ENCODE results near the gene HSDL1.

The HSDL1 gene

GRCh38 chr16:84176192-84177053, 31.4 kb upstream of the HSDL1 start:
- no peak for DNase-seq (ENCODE audit: low read depth)

GRCh38 chr16:84175350-84176081, 30.5 kb upstream of the HSDL1 start:
- DNase-seq (ENCODE audit: low read depth): no peak

- no peak for DNase-seq (ENCODE audit: low read depth)
These were observed 29.4 kb upstream of the HSDL1 start for GRCh38 chr16:84174396-84174795.

GRCh38 chr16:84169765-84170310, 24.9 kb upstream of the HSDL1 start:
- no peak for DNase-seq (ENCODE audit: low read depth)

- no peak for DNase-seq (ENCODE audit: low read depth)
These were observed 22.1 kb upstream of the HSDL1 start for GRCh38 chr16:84166796-84167695.

GRCh38 chr16:84165746-84166145, 20.8 kb upstream of the HSDL1 start:
- DNase-seq (ENCODE audit: low read depth): no peak

- no peak for DNase-seq (ENCODE audit: low read depth)
These were observed 16.8 kb upstream of the HSDL1 start for GRCh38 chr16:84161801-84162200.

GRCh38 chr16:84161037-84161436, 16.1 kb upstream of the HSDL1 start:
- no peak for DNase-seq (ENCODE audit: low read depth)

- DNase-seq (ENCODE audit: low read depth): no peak
These were observed 14.8 kb upstream of the HSDL1 start for GRCh38 chr16:84159800-84160199.

- no peak for DNase-seq (ENCODE audit: low read depth)
These were observed 14.0 kb upstream of the HSDL1 start for GRCh38 chr16:84159007-84159406.

GRCh38 chr16:84156342-84156784, 11.4 kb upstream of the HSDL1 start:
- DNase-seq (ENCODE audit: low read depth): no peak

- no peak for DNase-seq (ENCODE audit: low read depth)
These were observed 10.8 kb upstream of the HSDL1 start for GRCh38 chr16:84155771-84156170.

GRCh38 chr16:84155226-84155625, 10.2 kb upstream of the HSDL1 start:
- DNase-seq (ENCODE audit: low read depth): no peak

GRCh38 chr16:84153660-84154214, 8.8 kb upstream of the HSDL1 start:
- DNase-seq (ENCODE audit: low read depth): no peak

GRCh38 chr16:84150926-84151325, 5.9 kb upstream of the HSDL1 start:
- DNase-seq (ENCODE audit: low read depth): no peak

- DNase-seq (ENCODE audit: low read depth): peak; percentile 14
These were observed 643 bp downstream of the HSDL1 start for GRCh38 chr16:84144209-84144858.

- DNase-seq (ENCODE audit: low read depth): no peak
These were observed 1.2 kb downstream of the HSDL1 start for GRCh38 chr16:84143784-84144199.

GRCh38 chr16:84143081-84143480, 1.9 kb downstream of the HSDL1 start:
- DNase-seq (ENCODE audit: low read depth): no peak

GRCh38 chr16:84141143-84141670, 3.8 kb downstream of the HSDL1 start:
- DNase-seq (ENCODE audit: low read depth): no peak

- no peak for DNase-seq (ENCODE audit: low read depth)
These were observed 5.2 kb downstream of the HSDL1 start for GRCh38 chr16:84139628-84140258.

All from stimulated activated CD8-positive, alpha-beta memory T cell treated with anti-CD3 and anti-CD28 coated beads, Interleukin-15, amount 100 ng/mL, for 24 hours (primary cell).